Stimulated activated CD8-positive, alpha-beta memory T cell treated with anti-CD3 and anti-CD28 coated beads, Interleukin-7, amount 100 ng/mL, for 48 hours (primary cell): Measurements from ENCODE around the gene FREM2.

Source experiments
- DNase-seq, 2 donors: peaks; one replicate each; pipeline ENCODE4 v3.0.0-alpha.2; 2020; ENCODE audit warnings: low read depth in 1 of 2; ENCODE audit errors: extremely low read depth in 1 of 2

FREM2 gene

GRCh38 chr13:38821770-38822551 is 135.1 kb downstream of the FREM2 start:
- no peak for DNase-seq

DNA sequence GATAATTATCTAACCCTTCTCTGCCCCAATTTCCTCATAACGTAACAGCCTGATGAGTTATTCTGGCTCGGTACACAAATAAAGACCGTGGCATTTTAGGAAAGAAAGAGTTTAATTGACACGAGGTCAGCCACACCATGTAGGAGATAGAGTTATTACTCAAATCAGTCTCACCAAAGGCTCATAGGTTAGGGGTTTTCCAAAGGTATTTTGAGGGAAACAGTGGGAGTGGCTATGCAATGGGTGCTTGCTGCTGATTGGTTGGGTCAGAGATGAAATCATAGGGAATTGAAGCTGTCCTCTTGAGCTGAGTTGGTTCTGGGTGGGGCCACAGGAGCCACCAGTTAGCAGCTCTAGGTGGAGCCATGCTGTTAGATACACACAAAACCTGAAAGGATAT is 137.5 kb downstream of the FREM2 start:
- DNase-seq, result no peak

DNA sequence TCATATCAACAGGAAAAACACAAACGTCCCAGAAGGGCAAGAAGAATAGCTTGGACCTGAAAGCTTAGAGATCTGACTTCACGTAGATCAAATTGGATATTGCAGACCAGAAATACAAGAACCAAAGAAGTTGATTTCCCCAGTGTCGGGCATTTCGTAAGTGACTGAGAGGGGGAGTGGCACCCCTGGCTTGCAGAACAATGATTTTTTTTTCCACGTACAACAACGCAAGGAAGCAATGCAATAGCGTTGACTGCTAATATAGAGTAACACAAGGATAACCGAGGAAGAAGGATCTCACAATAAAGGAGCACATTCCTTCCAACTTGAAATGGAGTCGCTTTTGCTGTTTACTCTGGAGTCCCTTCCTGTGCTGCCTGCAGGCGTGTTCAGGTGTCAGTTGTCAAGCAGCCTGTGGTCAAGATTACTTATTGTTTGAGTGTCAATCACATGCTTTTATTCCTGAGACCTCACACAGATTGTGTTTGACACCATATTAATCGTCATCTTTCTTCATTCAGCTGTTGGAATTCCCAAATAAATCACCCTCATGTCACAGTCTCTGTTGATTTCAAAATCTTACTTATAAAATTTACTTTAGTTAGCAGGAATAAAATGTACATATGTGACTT is 139.4 kb downstream of the FREM2 start:
- DNase-seq, result no peak

GRCh38 chr13:38830442-38831045 is 143.7 kb downstream of the FREM2 start:
- DNase-seq, result no peak

DNA sequence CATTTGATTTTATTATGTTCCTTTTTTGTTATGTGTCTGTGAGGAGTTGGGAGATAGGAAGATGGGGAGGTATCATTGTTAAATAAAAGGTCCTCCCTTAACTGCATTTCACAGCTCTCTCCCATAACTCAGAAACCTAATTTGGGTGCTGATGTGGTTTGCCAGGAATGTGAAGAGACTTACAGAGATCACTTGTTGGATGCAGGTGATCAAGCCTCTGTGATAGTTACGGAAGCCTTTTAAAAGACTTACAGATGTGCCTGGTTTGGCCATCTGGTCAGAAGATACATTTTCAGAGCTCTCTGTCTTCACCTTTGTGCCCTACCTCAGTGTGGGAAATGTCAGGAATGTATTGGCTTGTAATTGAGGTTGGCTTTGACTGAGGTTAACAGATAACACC is 157.7 kb downstream of the FREM2 start:
- no peak for DNase-seq

DNA sequence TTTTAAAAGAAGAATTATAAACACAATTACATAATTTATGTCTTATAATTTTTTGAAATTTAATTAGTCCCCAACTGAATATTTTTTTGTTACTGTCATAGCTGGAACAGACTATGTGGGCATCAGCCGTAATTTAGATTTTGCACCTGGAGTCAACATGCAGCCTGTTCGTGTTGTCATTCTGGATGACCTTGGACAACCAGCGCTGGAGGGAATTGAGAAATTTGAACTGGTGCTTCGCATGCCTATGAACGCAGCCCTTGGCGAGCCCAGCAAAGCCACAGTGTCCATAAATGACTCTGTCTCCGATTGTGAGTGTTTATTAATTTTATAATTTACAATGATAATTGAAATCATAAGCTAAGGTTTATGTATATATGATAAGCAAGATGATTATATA is 161.5 kb downstream of the FREM2 start:
- DNase-seq, result no peak

DNA sequence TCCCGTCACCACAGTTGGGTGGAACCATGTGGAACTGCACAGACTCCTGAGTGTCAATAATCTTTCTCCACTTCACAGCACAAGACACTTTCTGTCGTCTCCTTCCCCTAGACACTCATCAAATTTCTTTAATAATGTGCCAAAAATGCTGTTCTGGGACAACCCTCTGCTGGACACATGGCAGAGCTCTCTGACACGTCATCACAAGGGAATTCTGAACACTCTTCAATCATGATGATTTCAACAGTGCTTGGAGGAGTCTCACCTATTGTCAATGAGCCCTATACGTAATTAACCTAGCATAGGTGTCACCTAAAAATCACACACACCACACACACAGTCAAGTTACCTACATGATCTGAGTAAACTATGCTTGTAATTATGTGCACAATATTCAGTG is 162.4 kb downstream of the FREM2 start:
- DNase-seq, result no peak

- DNase-seq, result no peak
Measured at GRCh38 chr13:38850868-38851626, 164.2 kb downstream of the FREM2 start.

GRCh38 chr13:38854226-38854625 is 167.3 kb downstream of the FREM2 start:
- DNase-seq, result no peak

DNA sequence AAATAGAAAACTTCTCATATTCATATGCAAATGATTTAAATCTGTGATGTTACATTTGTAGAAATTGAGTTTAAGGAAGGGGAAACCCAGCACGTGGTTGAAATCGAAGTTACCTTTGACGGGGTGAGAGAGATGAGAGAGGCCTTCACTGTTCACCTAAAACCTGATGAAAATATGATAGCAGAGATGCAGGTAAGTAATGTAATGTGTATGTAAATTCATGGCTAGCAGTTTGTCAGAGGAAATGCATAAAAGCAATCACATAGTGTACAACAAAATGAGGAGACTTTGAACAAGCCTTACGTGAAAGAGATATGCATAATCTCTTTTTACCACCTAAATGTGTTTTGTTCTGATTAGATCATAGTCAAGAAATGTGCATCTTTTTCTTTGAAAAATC is 169.2 kb downstream of the FREM2 start:
- DNase-seq, result no peak

DNA sequence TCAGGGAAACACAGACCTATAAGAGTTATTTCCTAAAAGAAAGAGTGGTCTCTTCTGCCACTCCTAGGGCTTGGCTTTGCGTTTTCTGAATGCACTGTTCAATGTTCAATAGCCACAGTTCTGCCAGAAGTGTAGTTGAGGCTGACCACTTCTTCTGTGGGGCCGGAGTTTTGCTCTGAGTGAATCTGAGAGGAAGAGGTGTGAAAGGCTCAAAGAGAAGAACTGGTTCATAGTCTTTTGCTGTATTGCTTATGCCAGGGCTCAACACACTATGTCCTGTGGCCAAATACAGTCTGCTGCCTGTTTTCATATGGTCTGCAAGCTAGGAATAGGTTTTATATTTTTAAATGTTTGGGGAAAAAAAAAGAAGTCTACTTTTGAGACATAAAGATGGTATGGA is 175.6 kb downstream of the FREM2 start:
- no peak for DNase-seq

DNA sequence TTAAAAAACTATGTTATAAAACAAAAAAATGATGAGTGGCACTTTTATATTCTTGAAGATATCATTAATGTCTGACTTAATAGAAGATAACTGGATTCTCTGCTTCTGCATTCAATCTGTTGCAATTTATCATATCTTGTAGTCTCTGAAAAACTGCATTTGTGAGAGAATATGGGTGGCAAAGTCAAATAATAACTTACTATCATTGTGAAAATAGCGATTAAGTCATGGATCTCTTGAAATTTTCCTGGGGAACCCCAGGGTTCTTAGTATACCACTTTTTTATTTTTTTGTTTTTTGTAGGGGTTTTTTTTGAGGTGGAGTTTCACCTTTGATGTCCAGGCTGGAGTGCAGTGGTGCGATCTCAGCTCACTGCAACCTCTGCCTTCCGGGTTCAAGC is 176.7 kb downstream of the FREM2 start:
- DNase-seq, result no peak

- DNase-seq, result no peak
Measured at GRCh38 chr13:38866649-38867048, 179.8 kb downstream of the FREM2 start.

- DNase-seq, result no peak
Measured at GRCh38 chr13:38868399-38868798, 181.5 kb downstream of the FREM2 start.

- DNase-seq, result no peak
Measured at GRCh38 chr13:38868870-38869269, 182.0 kb downstream of the FREM2 start.

GRCh38 chr13:38871275-38871674 is 184.4 kb downstream of the FREM2 start:
- no peak for DNase-seq

- DNase-seq, result peak in 1 of 2 donors; percentile 0
Measured at GRCh38 chr13:38872693-38873092, 185.8 kb downstream of the FREM2 start.

- no peak for DNase-seq
Measured at GRCh38 chr13:38875186-38875875, 188.5 kb downstream of the FREM2 start.

DNA sequence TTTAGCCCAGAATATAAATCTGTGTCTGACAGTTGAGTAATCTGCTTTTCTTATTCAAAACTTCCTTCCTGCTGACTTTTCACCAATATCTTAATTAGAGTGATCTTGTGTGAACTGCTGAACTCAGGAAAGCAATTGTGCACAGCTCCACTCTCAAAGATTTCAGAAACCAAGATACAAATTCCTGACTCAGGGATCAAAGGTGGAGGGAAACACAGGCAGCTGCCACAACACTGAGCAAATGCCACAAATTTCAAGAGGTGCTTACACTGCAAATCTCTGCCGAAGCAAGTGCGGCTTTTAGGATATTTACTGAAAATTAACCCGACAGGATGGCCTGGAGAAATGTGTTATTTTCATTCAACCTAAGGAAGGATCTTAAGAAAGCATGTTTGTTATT is 192.4 kb downstream of the FREM2 start:
- DNase-seq, result no peak

DNA sequence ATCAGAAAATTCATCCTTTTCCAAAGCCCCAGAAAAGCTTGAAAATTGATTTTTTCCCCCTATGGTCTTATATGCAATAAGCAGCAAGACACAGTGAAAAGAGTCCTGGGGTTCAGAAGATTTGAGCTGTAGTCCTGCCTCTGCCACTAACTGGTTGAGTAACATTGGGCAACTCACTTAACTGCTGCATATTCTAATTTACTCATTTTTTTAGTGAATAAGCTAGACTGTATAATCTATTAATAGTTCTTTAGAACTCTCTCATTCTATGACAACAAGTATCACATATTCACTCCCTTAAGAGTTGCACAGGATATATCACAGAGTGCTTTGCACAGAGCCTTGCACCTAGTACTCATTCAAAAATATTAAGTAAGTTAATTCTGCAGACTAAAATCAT is 192.9 kb downstream of the FREM2 start:
- no peak for DNase-seq

- DNase-seq, result no peak
Measured at GRCh38 chr13:38880397-38880796, 193.5 kb downstream of the FREM2 start.
